Measurements from ENCODE around the gene CCDC77.

CCDC77 gene

GRCh38 chr12:466039-466438, 64.6 kb downstream of the CCDC77 start:
- CTCF ChIA-PET, result interaction anchor here (1.7 kb wide), 1 partner anchor 24 kb away, joined by 3 read pairs; no protein-coding TSS in a partner anchor
- no peak for TF ChIP-seq CTCF (IDR thresholded peaks at IDR 0.05; ENCODE audit: control extremely low read depth, extremely low read depth, low read depth, missing control alignments)
- POLR2A ChIA-PET, result no interaction called here
- DNase-seq (ENCODE audit: extremely low spot score), result no peak

- POLR2A ChIA-PET, result no interaction called here
- TF ChIP-seq CTCF (IDR thresholded peaks at IDR 0.05; ENCODE audit: control extremely low read depth, extremely low read depth, low read depth, missing control alignments), result no peak
- CTCF ChIA-PET, result interaction anchor here (0.8 to 11.2 kb wide), 3 partner anchors 9 to 23 kb away, joined by 3 to 69 read pairs (median 3); no protein-coding TSS in a partner anchor
- no peak for DNase-seq (ENCODE audit: extremely low spot score)
These were observed 65.3 kb downstream of the CCDC77 start for GRCh38 chr12:466762-467161.

GRCh38 chr12:467591-467990, 66.1 kb downstream of the CCDC77 start:
- ChIA-PET CTCF (interaction anchor here (0.8 to 11.2 kb wide), 3 partner anchors 8 to 22 kb away, joined by 3 to 69 read pairs (median 3); no protein-coding TSS in a partner anchor), POLR2A (no interaction called here)
- no peak for DNase-seq (ENCODE audit: extremely low spot score)
- no peak for TF ChIP-seq CTCF (IDR thresholded peaks at IDR 0.05; ENCODE audit: control extremely low read depth, extremely low read depth, low read depth, missing control alignments)

GRCh38 chr12:468671-469389, 67.4 kb downstream of the CCDC77 start:
- no peak for TF ChIP-seq CTCF (IDR thresholded peaks at IDR 0.05; ENCODE audit: control extremely low read depth, extremely low read depth, low read depth, missing control alignments)
- ChIA-PET POLR2A (no interaction called here), CTCF (interaction anchor here (0.9 to 11.2 kb wide), 3 partner anchors 11 to 15 kb away, joined by 3 to 69 read pairs (median 3); no protein-coding TSS in a partner anchor)
- no peak for DNase-seq (ENCODE audit: extremely low spot score)

- no peak for DNase-seq (ENCODE audit: extremely low spot score)
- CTCF ChIA-PET, result interaction anchor here (1.2 to 11.2 kb wide), 3 partner anchors 16 to 101 kb away, joined by 3 to 69 read pairs (median 9); no protein-coding TSS in a partner anchor
These were observed 68.7 kb downstream of the CCDC77 start for GRCh38 chr12:470133-470532.

GRCh38 chr12:473198-473597, 71.8 kb downstream of the CCDC77 start:
- ChIA-PET CTCF (interaction anchor here (1.5 to 11.2 kb wide), 3 partner anchors 19 to 75 kb away, joined by 3 to 69 read pairs (median 9); no protein-coding TSS in a partner anchor), POLR2A (no interaction called here)
- DNase-seq (ENCODE audit: extremely low spot score), result no peak

More at GRCh38 chr12:470133-470532, 68.7 kb downstream of the CCDC77 start:
- POLR2A ChIA-PET, result no interaction called here
- no peak for TF ChIP-seq CTCF (IDR thresholded peaks at IDR 0.05; ENCODE audit: control extremely low read depth, extremely low read depth, low read depth, missing control alignments)

More at GRCh38 chr12:473198-473597, 71.8 kb downstream of the CCDC77 start:
- no peak for TF ChIP-seq CTCF (IDR thresholded peaks at IDR 0.05; ENCODE audit: control extremely low read depth, extremely low read depth, low read depth, missing control alignments)

All from GM10248 (cell line).